ENCODE measurements around the gene SERPINA6.

GRCh38 chr14:94282991-94283723 is 40.0 kb downstream of the SERPINA6 start:
- TF ChIP-seq CTCF (conservative IDR thresholded peaks at IDR 0.05) = no peak
- no peak for TF ChIP-seq EZH2 (IDR thresholded peaks at IDR 0.05; ENCODE audit: low read depth)

Measured in PC-9 (cell line).